Hepatic stellate cell (primary cell): ENCODE results near the gene PRODH2.
"Not testable (repeated sequence)": the region's sequence is repeated elsewhere in the genome, so short reads cannot be mapped to it uniquely, and the experiment has no call there.

Experiments
- DNase-seq: peaks from one replicate; pipeline ENCODE4 v3.0.0; 2011; ENCODE audit warnings: low spot score

PRODH2 gene

DNA sequence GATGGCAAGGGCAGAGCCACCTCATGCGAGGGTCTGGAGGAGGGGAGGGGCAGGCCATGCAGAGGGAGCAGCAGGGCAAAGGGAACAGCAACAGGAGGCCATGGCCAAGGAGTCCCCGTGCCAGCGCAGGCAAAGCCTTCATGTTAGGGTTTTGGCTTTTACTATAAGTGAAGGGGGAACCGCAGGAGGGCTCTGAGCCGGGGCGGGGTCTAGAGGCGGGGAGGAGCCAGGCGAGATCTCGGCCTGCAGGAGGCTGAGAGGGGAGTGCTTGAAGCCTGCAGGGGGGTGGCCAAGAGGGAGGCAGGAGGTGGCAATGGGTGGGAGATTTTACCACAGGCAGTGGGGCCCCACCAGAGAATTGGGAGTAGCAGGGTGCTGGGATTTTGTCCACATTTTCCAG lies 31.0 kb downstream of the PRODH2 start:
- no peak for DNase-seq

DNA sequence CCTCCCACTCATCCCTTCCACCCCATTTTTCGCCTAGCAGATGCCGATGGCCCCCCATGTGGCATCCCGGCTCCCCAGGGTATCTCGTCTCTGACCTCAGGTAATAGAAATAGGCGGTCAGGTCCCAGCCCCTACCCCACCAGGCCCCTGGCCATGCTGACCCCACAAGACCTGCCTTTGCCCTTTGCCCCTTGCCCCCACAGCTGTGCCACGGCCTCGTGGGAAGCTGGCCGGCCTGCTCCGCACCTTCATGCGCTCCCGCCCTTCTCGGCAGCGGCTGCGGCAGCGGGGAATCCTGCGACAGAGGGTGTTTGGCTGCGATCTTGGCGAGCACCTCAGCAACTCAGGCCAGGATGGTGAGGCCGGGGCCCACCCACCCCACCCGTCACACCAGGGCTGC lies 31.9 kb downstream of the PRODH2 start:
- no peak for DNase-seq

DNA sequence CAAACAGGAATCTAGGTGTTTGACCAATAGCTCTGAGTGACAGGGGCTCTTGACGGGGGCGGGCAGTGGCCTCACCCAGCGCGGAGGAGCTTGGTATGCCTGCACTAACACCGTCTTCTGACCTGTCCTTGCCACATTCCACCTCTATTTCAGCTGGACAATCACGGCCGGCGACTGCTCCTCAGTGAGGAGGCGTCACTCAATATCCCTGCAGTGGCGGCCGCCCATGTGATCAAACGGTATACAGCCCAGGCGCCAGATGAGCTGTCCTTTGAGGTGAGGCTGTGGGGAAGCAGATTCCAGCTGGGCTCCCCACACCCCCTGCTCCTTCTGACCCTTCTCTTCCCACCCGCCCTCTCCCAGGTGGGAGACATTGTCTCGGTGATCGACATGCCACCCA lies 32.6 kb downstream of the PRODH2 start:
- DNase-seq: no peak

- DNase-seq: no peak
Measured at GRCh38 chr19:35779033-35779432, 33.6 kb downstream of the PRODH2 start.

GRCh38 chr19:35777961-35778360 lies 34.7 kb downstream of the PRODH2 start:
- DNase-seq: no peak

- no peak for DNase-seq
Measured at GRCh38 chr19:35777086-35777841, 35.4 kb downstream of the PRODH2 start.

GRCh38 chr19:35776102-35776788 lies 36.4 kb downstream of the PRODH2 start:
- no peak for DNase-seq

GRCh38 chr19:35775298-35776101 lies 37.1 kb downstream of the PRODH2 start, which contains the start of gene ARHGAP33:
TSS of gene ARHGAP33 (plus strand) at chr19:35775564. CDS start at chr19:35775659, 95 bp downstream.
- peak; percentile 98 for DNase-seq

GRCh38 chr19:35775046-35775297 lies 37.7 kb downstream of the PRODH2 start:
- DNase-seq: no peak

GRCh38 chr19:35774274-35775045 lies 38.2 kb downstream of the PRODH2 start:
- DNase-seq: no peak

DNA sequence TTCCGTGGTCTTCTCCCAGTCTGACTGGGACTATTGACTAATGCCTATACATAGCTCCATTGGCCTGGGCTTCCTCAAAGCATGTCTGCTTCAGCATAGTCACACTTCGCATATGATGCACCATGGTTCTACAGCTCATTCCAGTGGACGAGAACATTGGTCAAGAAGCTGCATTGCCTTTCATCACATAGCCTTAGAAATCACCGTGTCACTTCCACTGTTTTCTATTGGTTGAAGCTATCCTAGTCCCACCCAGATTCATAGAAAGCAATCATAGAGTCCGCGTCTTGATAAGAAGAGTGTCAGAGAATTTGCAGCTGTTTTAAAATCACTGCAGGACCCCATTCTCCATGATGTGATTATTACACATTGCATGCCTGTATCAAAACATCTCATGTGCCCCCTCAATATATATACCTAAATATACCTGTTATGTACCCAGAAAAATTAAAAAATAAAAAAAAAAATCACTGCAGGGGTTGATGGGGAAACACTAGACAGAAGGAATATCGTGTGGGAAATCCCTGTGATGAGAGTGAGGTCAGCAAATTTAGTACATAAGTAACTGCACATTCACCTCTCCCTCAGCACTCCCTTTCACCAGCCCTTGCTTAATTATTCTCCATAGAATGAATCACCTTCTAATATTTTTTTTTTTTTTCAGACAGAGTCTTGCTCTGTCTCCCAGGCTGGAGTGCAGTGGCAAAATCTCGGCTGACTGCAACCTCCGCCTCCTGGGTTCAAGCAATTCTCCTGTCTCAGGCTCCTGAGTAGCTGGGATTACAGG lies 39.4 kb downstream of the PRODH2 start:
- peak; percentile 54 for DNase-seq

DNA sequence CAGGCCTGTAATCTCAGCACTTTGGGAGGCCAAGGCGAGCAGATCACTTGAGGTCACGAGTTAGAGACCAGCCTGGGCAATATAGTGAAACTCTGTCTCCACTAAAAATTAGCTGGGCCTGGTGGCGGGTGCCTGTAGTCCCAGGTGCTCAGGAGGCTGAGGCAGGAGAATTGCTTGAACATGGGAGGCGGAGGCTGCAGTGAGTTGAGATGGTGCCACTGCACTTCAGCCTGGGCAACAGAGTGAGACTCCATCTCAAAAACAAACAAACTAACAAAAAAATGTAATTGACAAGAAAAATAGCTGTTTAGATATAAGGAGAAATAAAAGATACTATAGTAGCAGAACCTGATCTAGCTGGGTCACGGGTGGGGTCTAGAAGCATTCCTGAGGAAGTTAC lies 40.3 kb downstream of the PRODH2 start:
- DNase-seq: not testable (repeated sequence)

DNA sequence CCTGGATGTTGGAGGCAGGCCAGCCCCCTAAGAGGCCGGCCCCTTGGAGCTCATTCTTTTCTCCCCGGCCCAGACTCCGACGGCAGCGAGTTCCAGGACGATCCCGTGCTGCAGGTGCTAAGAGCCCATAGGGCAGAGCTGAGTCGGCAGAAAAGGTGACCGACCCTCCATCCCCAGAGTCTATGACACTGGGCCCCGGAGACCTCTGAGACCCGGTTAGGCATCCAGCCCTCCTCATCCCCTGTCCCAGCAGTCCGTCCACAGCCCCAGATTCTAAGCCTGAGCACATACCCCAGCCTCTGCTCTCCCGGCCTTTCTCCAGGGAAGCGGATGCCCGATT lies 44.6 kb downstream of the PRODH2 start:
- DNase-seq: no peak

DNA sequence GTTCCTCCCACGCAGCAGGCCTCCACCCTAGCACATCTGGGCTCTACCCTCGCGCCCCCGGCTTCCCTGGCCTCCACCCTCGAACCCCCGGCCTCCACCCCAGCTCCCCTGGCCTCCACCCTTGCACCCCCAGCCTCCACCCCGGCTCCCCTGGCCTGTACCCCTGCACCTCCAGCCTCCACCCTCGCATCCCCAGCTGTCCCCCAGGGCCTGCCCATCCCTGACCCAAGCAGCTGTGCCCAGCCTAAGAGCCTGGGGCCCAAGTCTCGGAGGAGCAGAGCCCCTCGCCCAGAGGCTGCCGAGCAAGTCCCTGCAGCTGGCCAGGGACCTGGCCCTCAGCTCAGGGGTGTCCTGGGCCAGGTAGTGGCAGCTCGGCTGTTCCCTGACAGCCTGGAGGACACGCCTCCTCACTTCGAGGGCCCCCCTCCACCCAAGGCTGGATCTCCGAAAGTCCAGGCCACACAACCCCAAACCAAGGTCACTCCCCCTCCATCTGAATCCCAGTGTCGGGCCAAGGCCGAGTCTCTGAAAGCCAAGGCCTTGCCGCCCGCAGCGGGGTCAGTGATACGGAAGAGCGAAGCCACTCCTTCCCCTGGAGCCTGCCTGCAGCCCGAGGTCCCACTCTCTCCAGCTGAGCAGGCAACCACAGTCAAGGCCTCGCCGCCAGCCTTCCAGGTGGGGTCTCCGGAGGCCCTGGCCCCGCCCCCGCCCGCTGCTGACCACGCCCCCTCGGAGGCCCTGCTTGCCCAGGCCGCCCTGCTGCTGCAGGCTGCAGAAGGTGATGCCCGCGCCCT lies 45.2 kb downstream of the PRODH2 start:
- no peak for DNase-seq

- DNase-seq: no peak
Measured at GRCh38 chr19:35766571-35767104, 46.0 kb downstream of the PRODH2 start.

- no peak for DNase-seq
Measured at GRCh38 chr19:35764432-35765315, 48.0 kb downstream of the PRODH2 start.

GRCh38 chr19:35760711-35761349 lies 51.8 kb downstream of the PRODH2 start:
- no peak for DNase-seq

DNA sequence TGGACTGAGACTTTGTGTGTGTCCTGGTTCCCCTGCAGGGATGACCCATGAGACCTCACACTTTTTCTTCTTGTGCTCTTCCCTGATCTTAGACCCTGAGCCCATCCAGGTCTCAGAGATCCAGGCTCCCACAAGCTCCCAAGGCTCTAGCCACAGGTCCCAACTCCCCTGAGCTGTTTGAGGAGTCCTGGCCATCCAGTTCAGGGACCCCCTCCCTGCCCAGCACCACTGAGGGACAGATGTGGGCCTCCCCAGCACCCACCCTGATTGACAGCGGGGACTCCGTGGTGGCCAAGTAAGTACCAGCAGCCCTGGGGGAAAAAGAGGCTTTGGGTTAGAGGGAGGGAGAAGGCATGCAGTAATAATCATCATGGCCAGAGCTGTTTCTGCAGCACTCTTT lies 52.9 kb downstream of the PRODH2 start:
- no peak for DNase-seq
